Endothelial cell of umbilical vein (primary cell): Measurements from ENCODE around the gene SLC36A4. TPM values are rescaled to one million over a fixed set of nuclear protein-coding genes. Genes with fewer than 3 reads are reported as not detected.

Experiments used
- BruUV-seq: library from RNA; stranded (reverse); fragments of 400-500 nt; replicated peaks from 2 replicates; lab custom pipeline; 2021; lab: Mats Ljungman, UMichigan
- CTCF ChIA-PET: fragments of 300-600, 350-600 bp; sonication (Branson Sonifier 250); formaldehyde crosslinking; loops from one replicate; lab custom pipeline; 2021; ENCODE audit warnings: antibody characterized with exemption, inconsistent platforms; lab: Charles Lee
- POLR2A ChIA-PET: fragments of 300-600, 350-600 bp; sonication (Branson Sonifier 250); formaldehyde crosslinking; loops from one replicate; lab custom pipeline; 2021; ENCODE audit warnings: antibody characterized with exemption, inconsistent platforms; lab: Charles Lee
- DNase-seq: peaks from one replicate; pipeline ENCODE4 v3.0.0-alpha.2; 2011; ENCODE audit warnings: low read depth, low spot score
- FAIRE-seq: peaks from 2 replicates; lab custom pipeline; 2011; peaks lifted over from hg19 to GRCh38; lab: Jason Lieb, UNC
- H2AFZ ChIP-seq: 2 replicates; pipeline ENCODE4 v1.6.0; 2012; ENCODE audit warnings: low read depth, low read length, control low read depth, inconsistent platforms
- H3K27ac ChIP-seq: 2 replicates; pipeline ENCODE4 v1.5.1; 2011; ENCODE audit warnings: low read depth, mild to moderate bottlenecking, control low read depth, low read length, moderate library complexity; ENCODE audit not compliant: insufficient read depth
- H3K27me3 ChIP-seq, 2 experiments: 2 replicates each; pipeline versions ENCODE4 v1.6.0 to v1.6.1; 2011; ENCODE audit warnings: low read length in 2 of 2, mixed read lengths in 1 of 2; ENCODE audit not compliant: control insufficient read depth in 2 of 2, insufficient read depth in 2 of 2
- H3K36me3 ChIP-seq, 2 experiments: 2 replicates in 1 of 2; 3 replicates in 1 of 2; pipeline ENCODE4 v1.5.1; 2011; ENCODE audit warnings: low read length in 2 of 2, mild to moderate bottlenecking in 1 of 2, moderate library complexity in 1 of 2; ENCODE audit not compliant: control insufficient read depth in 2 of 2, insufficient read depth in 2 of 2; ENCODE audit errors: extremely low read depth in 1 of 2
- H3K4me1 ChIP-seq: 3 replicates; pipeline ENCODE4 v1.5.1; 2011; ENCODE audit warnings: mild to moderate bottlenecking, low read length; ENCODE audit not compliant: control insufficient read depth, insufficient read depth; ENCODE audit errors: extremely low read depth
- H3K4me2 ChIP-seq: 2 replicates; pipeline ENCODE4 v1.6.1; 2011; ENCODE audit warnings: low read length, control low read depth, mixed read lengths; ENCODE audit not compliant: insufficient read depth
- H3K4me3 ChIP-seq, 3 experiments: fragments of 200-600 bp in 1 of 3; sonication (generic), shearing (Covaris generic) in 1 of 3; replicated peaks in 1 of 3; 2 replicates each; pipeline ENCODE4 v1.5.1; 2011 to 2016; ENCODE audit warnings: control low read depth in 3 of 3, low read length in 3 of 3, mild to moderate bottlenecking in 2 of 3, inconsistent platforms in 1 of 3, low read depth in 1 of 3, moderate library complexity in 1 of 3; ENCODE audit not compliant: insufficient read depth in 1 of 3
- H3K79me2 ChIP-seq: 2 replicates; pipeline ENCODE4 v1.6.0; 2012; ENCODE audit warnings: low read length, inconsistent platforms; ENCODE audit not compliant: control insufficient read depth, insufficient read depth
- H3K9ac ChIP-seq: replicated peaks from 2 replicates; pipeline ENCODE3; 2011; ENCODE audit warnings: low read length, control low read depth; ENCODE audit not compliant: insufficient read depth; ENCODE audit errors: extremely low read depth
- H3K9me1 ChIP-seq: replicated peaks from 3 replicates; pipeline ENCODE4 v1.6.0; 2011; ENCODE audit warnings: mild to moderate bottlenecking, low read length; ENCODE audit not compliant: control insufficient read depth, insufficient read depth; ENCODE audit errors: extremely low read depth
- H3K9me3 ChIP-seq: replicated peaks from 2 replicates; pipeline ENCODE4 v1.5.1; 2012; ENCODE audit warnings: low read length, inconsistent platforms; ENCODE audit not compliant: control insufficient read depth, insufficient read depth
- H4K20me1 ChIP-seq: replicated peaks from 2 replicates; pipeline ENCODE3; 2011; ENCODE audit warnings: mild to moderate bottlenecking, low read length; ENCODE audit not compliant: control insufficient read depth, insufficient read depth; ENCODE audit errors: extremely low read depth
- EZH2 ChIP-seq: IDR thresholded peaks from 2 replicates; pipeline ENCODE4 v1.6.1; 2012; ENCODE audit warnings: borderline replicate concordance, low read depth, mild to moderate bottlenecking, moderate library complexity, low read length, inconsistent platforms; ENCODE audit not compliant: severe bottlenecking
- FOS ChIP-seq: IDR thresholded peaks from 2 replicates; pipeline ENCODE4 v1.6.1; 2011; ENCODE audit warnings: mild to moderate bottlenecking, low read length, moderate library complexity, borderline replicate concordance; ENCODE audit not compliant: insufficient read depth
- GATA2 ChIP-seq: IDR thresholded peaks from 2 replicates; pipeline ENCODE4 v1.7.0; 2011; ENCODE audit warnings: low read depth, mild to moderate bottlenecking, moderate library complexity, mixed read lengths, low read length; ENCODE audit not compliant: insufficient read length, insufficient read depth
- JUN ChIP-seq: IDR thresholded peaks from 2 replicates; pipeline ENCODE4 v1.6.1; 2011; ENCODE audit warnings: borderline replicate concordance, low read depth; ENCODE audit not compliant: insufficient read length, insufficient read depth
- MYC ChIP-seq: IDR thresholded peaks from one replicate; pipeline ENCODE4 v1.6.1; 2011; ENCODE audit warnings: mild to moderate bottlenecking, low read depth, low read length
- POLR2A ChIP-seq: IDR thresholded peaks from 2 replicates; pipeline ENCODE4 v1.6.1; 2012; ENCODE audit warnings: low read depth, mild to moderate bottlenecking, control low read depth, low read length
- POLR2AphosphoS5 ChIP-seq: IDR thresholded peaks from 2 replicates; pipeline ENCODE4 v1.6.1; 2012; ENCODE audit warnings: low read depth, mild to moderate bottlenecking, control low read depth, low read length, moderate library complexity; ENCODE audit not compliant: insufficient read depth
- dilution Hi-C: fragments of 300-500 bp; cut with MboI; formaldehyde crosslinking; loops from one replicate; pipeline ENCODE4 v1.15.0; 2019; ENCODE audit warnings: low sequenced_read_pairs; ENCODE audit not compliant: extremely low pct_ligation_motif_present
- intact Hi-C: fragments of 100-400 bp; cut with micrococcal nuclease; formaldehyde crosslinking; loops from one replicate; pipeline ENCODE4 v1.10.0; 2022
- polyA plus RNA-seq, 4 experiments: library from polyadenylated mRNA; depleted of rRNA in 3 of 4; stranded (reverse) in 3 of 4; unstranded in 1 of 4; fragments of >200 nt; gene quantifications; 2 replicates each; pipeline versions ENCODE4 v1.2.1 to v1.2.3, GENCODE V29; 2011 to 2012; ENCODE audit warnings: missing spikeins in 1 of 4
- total RNA-seq: library from RNA; stranded (reverse); gene quantifications from 2 replicates; pipeline ENCODE4 v1.2.3, GENCODE V29; 2021
- TF ChIP-seq, protein P1 (sequence below): IDR thresholded peaks from 2 replicates; pipeline ENCODE4 v1.6.1; 2011; ENCODE audit not compliant: insufficient read depth, insufficient read length
- TF ChIP-seq, protein P2 (sequence below), 2 donors: IDR thresholded peaks; 1 replicate in 1 of 2; 2 replicates in 1 of 2; pipeline ENCODE4 v1.5.1; 2011; ENCODE audit warnings: low read length in 2 of 2, mild to moderate bottlenecking in 2 of 2, moderate library complexity in 2 of 2, control low read depth in 1 of 2, inconsistent platforms in 1 of 2, low read depth in 1 of 2; ENCODE audit not compliant: insufficient read depth in 1 of 2; ENCODE audit errors: extremely low read depth in 1 of 2

SLC36A4 gene
- total and polyA plus RNA-seq, 2 donors (not counting 3 experiments of a cell fraction or from before 2014, with no cell fraction given): 8.5 to 16.8 TPM

DNA sequence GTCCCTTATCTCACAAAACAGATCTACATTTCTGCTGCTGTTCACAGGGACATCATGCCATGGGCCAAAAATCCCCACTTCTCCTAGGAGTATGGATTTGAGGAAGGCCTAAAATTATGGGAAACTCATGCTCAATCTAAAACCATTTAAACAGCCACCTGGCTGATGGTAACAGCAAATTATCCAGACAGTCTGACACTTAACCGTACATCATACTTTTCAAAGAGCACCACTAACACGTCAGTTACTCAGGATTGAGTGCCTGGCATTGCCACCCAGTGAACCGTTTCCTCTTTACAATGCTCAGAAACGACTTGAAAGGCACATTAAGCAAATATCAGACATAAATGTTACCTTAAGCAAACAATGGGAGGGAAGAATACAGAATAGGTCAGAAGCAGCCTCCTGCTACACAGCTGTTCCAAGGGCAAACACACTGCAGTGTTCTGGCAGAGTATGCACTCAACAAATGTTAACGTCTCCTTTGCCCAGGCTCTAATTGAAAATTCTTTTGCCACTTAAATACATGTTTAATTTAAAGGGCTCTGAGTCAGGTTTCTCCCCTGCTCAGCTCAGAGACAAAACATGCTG is 18.8 kb upstream of the SLC36A4 start:
- Histone ChIP-seq H3K4me2 (no peak overlapping the region), H3K36me3 (no peaks in the 10 kb centered on the region), H3K27me3 (no peaks in the 10 kb centered on the region), H4K20me1 (no peaks in the 10 kb centered on the region), H2AFZ (no peak overlapping the region), H3K9me1 (no peaks in the 10 kb centered on the region), H3K4me3 (no peak overlapping the region), H3K9ac (no peak overlapping the region), H3K9me3 (no peaks in the 10 kb centered on the region), H3K79me2 (no peaks in the 10 kb centered on the region), H3K4me1 (no peaks in the 10 kb centered on the region), H3K27ac (no peak overlapping the region)
- CTCF ChIA-PET: no interaction called here
- POLR2A ChIA-PET: no interaction called here
- TF ChIP-seq POLR2A (no peak), GATA2 (no peak), EZH2 (no peak), POLR2AphosphoS5 (no peak), MYC (no peak), JUN (no peak), FOS (no peak)
- TF ChIP-seq, protein P1, sequence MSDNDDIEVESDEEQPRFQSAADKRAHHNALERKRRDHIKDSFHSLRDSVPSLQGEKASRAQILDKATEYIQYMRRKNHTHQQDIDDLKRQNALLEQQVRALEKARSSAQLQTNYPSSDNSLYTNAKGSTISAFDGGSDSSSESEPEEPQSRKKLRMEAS: no peak
- TF ChIP-seq, protein P2, sequence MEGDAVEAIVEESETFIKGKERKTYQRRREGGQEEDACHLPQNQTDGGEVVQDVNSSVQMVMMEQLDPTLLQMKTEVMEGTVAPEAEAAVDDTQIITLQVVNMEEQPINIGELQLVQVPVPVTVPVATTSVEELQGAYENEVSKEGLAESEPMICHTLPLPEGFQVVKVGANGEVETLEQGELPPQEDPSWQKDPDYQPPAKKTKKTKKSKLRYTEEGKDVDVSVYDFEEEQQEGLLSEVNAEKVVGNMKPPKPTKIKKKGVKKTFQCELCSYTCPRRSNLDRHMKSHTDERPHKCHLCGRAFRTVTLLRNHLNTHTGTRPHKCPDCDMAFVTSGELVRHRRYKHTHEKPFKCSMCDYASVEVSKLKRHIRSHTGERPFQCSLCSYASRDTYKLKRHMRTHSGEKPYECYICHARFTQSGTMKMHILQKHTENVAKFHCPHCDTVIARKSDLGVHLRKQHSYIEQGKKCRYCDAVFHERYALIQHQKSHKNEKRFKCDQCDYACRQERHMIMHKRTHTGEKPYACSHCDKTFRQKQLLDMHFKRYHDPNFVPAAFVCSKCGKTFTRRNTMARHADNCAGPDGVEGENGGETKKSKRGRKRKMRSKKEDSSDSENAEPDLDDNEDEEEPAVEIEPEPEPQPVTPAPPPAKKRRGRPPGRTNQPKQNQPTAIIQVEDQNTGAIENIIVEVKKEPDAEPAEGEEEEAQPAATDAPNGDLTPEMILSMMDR (IDR thresholded peaks at IDR 0.05; ENCODE audit: extremely low read depth in 1 of 2, insufficient read depth in 1 of 2, low read depth in 1 of 2, low read length in 2 of 2): no peak
- dilution Hi-C loops (no loop called here), intact Hi-C loops (no loop called here)
- FAIRE-seq (no peak), DNase-seq (no peak)
- BruUV-seq: no TSS peak
